Keratinocyte (primary cell): Measurements from ENCODE around the gene THOP1. TPM values are rescaled to one million over a fixed set of nuclear protein-coding genes. Genes with fewer than 3 reads are reported as not detected.

Experiments used
- DNase-seq: peaks from one replicate; pipeline ENCODE4 v3.0.0-alpha.2; 2011; ENCODE audit warnings: low read depth, missing footprints, low spot score
- FAIRE-seq: peaks from 2 replicates; lab custom pipeline; 2011; peaks lifted over from hg19 to GRCh38; lab: Jason Lieb, UNC
- H2AFZ ChIP-seq: 2 replicates; pipeline ENCODE4 v1.6.0; 2012; ENCODE audit warnings: low read length, control low read depth, inconsistent platforms; ENCODE audit not compliant: control insufficient read depth
- H3K27ac ChIP-seq: 2 replicates; pipeline ENCODE4 v1.5.1; 2011; ENCODE audit warnings: low read length; ENCODE audit not compliant: control insufficient read depth, insufficient read depth
- H3K27me3 ChIP-seq: 3 replicates; pipeline ENCODE4 v1.6.0; 2011; ENCODE audit warnings: low read length; ENCODE audit not compliant: control insufficient read depth, insufficient read depth; ENCODE audit errors: extremely low read depth
- H3K36me3 ChIP-seq, 2 experiments: 2 replicates in 1 of 2; 3 replicates in 1 of 2; pipeline ENCODE4 v1.5.1; 2011; ENCODE audit warnings: low read length in 2 of 2, mild to moderate bottlenecking in 1 of 2; ENCODE audit not compliant: control insufficient read depth in 2 of 2, insufficient read depth in 2 of 2; ENCODE audit errors: extremely low read depth in 1 of 2
- H3K4me1 ChIP-seq: 3 replicates; pipeline ENCODE4 v1.5.1; 2011; ENCODE audit warnings: low read length; ENCODE audit not compliant: control insufficient read depth, insufficient read depth; ENCODE audit errors: extremely low read depth
- H3K4me2 ChIP-seq: 3 replicates; pipeline ENCODE4 v1.6.0; 2011; ENCODE audit warnings: low read depth, low read length; ENCODE audit not compliant: control insufficient read depth, insufficient read depth; ENCODE audit errors: extremely low read depth
- H3K4me3 ChIP-seq, 3 experiments: fragments of 200-600 bp in 1 of 3; sonication (generic) in 1 of 3; 2 replicates in 2 of 3; 3 replicates in 1 of 3; pipeline ENCODE4 v1.5.1; 2011 to 2016; ENCODE audit warnings: low read length in 3 of 3, mild to moderate bottlenecking in 3 of 3, control low read depth in 2 of 3, inconsistent platforms in 1 of 3, low read depth in 1 of 3, mixed read lengths in 1 of 3, mixed run types in 1 of 3, moderate library complexity in 1 of 3; ENCODE audit not compliant: control insufficient read depth in 2 of 3, insufficient read depth in 2 of 3; ENCODE audit errors: extremely low read depth in 1 of 3
- H3K79me2 ChIP-seq: 2 replicates; pipeline ENCODE4 v1.6.0; 2012; ENCODE audit warnings: low read length; ENCODE audit not compliant: control insufficient read depth, insufficient read depth
- H3K9ac ChIP-seq: 3 replicates; pipeline ENCODE4 v1.6.0; 2011; ENCODE audit warnings: low read length; ENCODE audit not compliant: control insufficient read depth, insufficient read depth; ENCODE audit errors: extremely low read depth
- H3K9me1 ChIP-seq: 3 replicates; pipeline ENCODE4 v1.6.0; 2011; ENCODE audit warnings: low read length; ENCODE audit not compliant: control insufficient read depth, insufficient read depth; ENCODE audit errors: extremely low read depth
- H3K9me3 ChIP-seq: 2 replicates; pipeline ENCODE4 v1.5.1; 2012; ENCODE audit warnings: low read depth, low read length; ENCODE audit not compliant: control insufficient read depth
- H4K20me1 ChIP-seq: 3 replicates; pipeline ENCODE4 v1.6.0; 2011; ENCODE audit warnings: low read length; ENCODE audit not compliant: control insufficient read depth, insufficient read depth; ENCODE audit errors: extremely low read depth
- EZH2 ChIP-seq: IDR thresholded peaks from one replicate; pipeline ENCODE4 v1.6.1; 2012; ENCODE audit warnings: inconsistent platforms, mild to moderate bottlenecking, low read length, moderate library complexity
- dilution Hi-C: fragments of 300-500 bp; cut with MboI; formaldehyde crosslinking; loops from one replicate; pipeline ENCODE4 v1.7.0; 2020; ENCODE audit warnings: low sequenced_read_pairs; ENCODE audit not compliant: extremely low pct_ligation_motif_present
- polyA plus RNA-seq, 5 experiments: library from polyadenylated mRNA; depleted of rRNA in 3 of 5; stranded (reverse) in 3 of 5; stranded (forward) in 1 of 5; unstranded in 1 of 5; fragments of >200 nt; gene quantifications; 1 replicate in 1 of 5; 2 replicates in 3 of 5; 3 replicates in 1 of 5; pipeline versions ENCODE4 v1.2.1 to v1.2.3, GENCODE V29; 2011 to 2012; ENCODE audit warnings: missing spikeins in 2 of 5, low read depth in 1 of 5, low replicate concordance in 1 of 5
- TF ChIP-seq, protein P1 (sequence below), 3 experiments: IDR thresholded peaks in 1 of 3; conservative IDR thresholded peaks in 1 of 3; optimal IDR thresholded peaks in 1 of 3; 2 replicates in 2 of 3; 3 replicates in 1 of 3; pipeline versions ENCODE3 to v1.5.1; 2011; ENCODE audit warnings: low read length in 3 of 3, mild to moderate bottlenecking in 3 of 3, moderate library complexity in 2 of 3, control low read depth in 1 of 3, inconsistent platforms in 1 of 3; ENCODE audit not compliant: insufficient read depth in 2 of 3; ENCODE audit errors: extremely low read depth in 1 of 3

THOP1 gene
- polyA plus RNA-seq, 1 donor (not counting 4 experiments of a cell fraction or from before 2014, with no cell fraction given), result 69.9 TPM

GRCh38 chr19:2814426-2814825, 29.1 kb downstream of the THOP1 start:
- no peaks in the 10 kb centered on the region for H3K27me3 ChIP-seq
- no peaks in the 10 kb centered on the region for H3K9me1 ChIP-seq
- DNase-seq (no peak), FAIRE-seq (no peak)
- H4K20me1 ChIP-seq, result no peaks in the 10 kb centered on the region
- H3K4me3 ChIP-seq, result no peak overlapping the region
- no peaks in the 10 kb centered on the region for H3K4me1 ChIP-seq
- dilution Hi-C loops, result no loop called here
- peaks cover 13 to 20% of the 10 kb centered on the region in 2 experiments for H3K36me3 ChIP-seq
- no peak overlapping the region for H2AFZ ChIP-seq
- no peaks in the 10 kb centered on the region for H3K79me2 ChIP-seq
- no peak overlapping the region for H3K9ac ChIP-seq
- H3K9me3 ChIP-seq, result no peaks in the 10 kb centered on the region
- no peak overlapping the region for H3K4me2 ChIP-seq
- no peak overlapping the region for H3K27ac ChIP-seq
- TF ChIP-seq EZH2, result no peak

GRCh38 chr19:2815191-2815614, 29.9 kb downstream of the THOP1 start:
- DNase-seq (no peak), FAIRE-seq (no peak)
- no peaks in the 10 kb centered on the region for H3K9me1 ChIP-seq
- H4K20me1 ChIP-seq, result no peaks in the 10 kb centered on the region
- H3K9me3 ChIP-seq, result no peaks in the 10 kb centered on the region
- no peak overlapping the region for H3K27ac ChIP-seq
- no peaks in the 10 kb centered on the region for H3K27me3 ChIP-seq
- H3K4me3 ChIP-seq, result no peak overlapping the region
- H3K79me2 ChIP-seq, result peaks cover 1% of the 10 kb centered on the region
- no peak overlapping the region for H2AFZ ChIP-seq
- peaks cover under 1% of the 10 kb centered on the region for H3K4me1 ChIP-seq
- no peak overlapping the region for H3K4me2 ChIP-seq
- peaks cover 10 to 15% of the 10 kb centered on the region in 2 experiments for H3K36me3 ChIP-seq
- no peak for TF ChIP-seq EZH2
- TF ChIP-seq, protein P1, sequence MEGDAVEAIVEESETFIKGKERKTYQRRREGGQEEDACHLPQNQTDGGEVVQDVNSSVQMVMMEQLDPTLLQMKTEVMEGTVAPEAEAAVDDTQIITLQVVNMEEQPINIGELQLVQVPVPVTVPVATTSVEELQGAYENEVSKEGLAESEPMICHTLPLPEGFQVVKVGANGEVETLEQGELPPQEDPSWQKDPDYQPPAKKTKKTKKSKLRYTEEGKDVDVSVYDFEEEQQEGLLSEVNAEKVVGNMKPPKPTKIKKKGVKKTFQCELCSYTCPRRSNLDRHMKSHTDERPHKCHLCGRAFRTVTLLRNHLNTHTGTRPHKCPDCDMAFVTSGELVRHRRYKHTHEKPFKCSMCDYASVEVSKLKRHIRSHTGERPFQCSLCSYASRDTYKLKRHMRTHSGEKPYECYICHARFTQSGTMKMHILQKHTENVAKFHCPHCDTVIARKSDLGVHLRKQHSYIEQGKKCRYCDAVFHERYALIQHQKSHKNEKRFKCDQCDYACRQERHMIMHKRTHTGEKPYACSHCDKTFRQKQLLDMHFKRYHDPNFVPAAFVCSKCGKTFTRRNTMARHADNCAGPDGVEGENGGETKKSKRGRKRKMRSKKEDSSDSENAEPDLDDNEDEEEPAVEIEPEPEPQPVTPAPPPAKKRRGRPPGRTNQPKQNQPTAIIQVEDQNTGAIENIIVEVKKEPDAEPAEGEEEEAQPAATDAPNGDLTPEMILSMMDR (optimal IDR thresholded peaks at IDR 0.05 in 1 of 3, IDR thresholded peaks at IDR 0.05 in 1 of 3, conservative IDR thresholded peaks at IDR 0.05 in 1 of 3; ENCODE audit: extremely low read depth in 1 of 3, insufficient read depth in 2 of 3, low read length in 3 of 3), result no peak
- H3K9ac ChIP-seq, result no peak overlapping the region
- dilution Hi-C loops, result no loop called here

DNA sequence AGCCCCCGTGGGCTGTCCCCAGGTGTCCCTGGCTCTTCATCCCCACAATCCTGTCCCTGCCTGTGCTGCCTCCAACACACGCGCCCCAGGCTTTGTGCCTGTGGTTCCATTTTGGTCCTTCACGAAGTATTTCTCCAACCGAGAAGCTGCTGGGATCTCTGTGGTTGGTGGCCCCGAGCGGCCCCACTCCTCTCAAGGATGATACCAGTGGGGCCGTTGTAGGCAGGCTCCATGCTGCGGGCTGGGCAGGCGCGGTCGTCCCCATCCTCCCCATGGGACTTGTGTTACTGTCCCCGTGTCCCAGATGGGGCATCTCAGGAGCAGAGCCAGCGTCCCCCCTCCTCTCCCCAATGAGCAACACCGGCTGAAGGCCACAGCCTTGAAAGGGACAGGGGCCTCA, 30.6 kb downstream of the THOP1 start:
- peaks cover 7% of the 10 kb centered on the region for H3K4me1 ChIP-seq
- TF ChIP-seq, protein P1 (optimal IDR thresholded peaks at IDR 0.05 in 1 of 3, IDR thresholded peaks at IDR 0.05 in 1 of 3, conservative IDR thresholded peaks at IDR 0.05 in 1 of 3; ENCODE audit: extremely low read depth in 1 of 3, insufficient read depth in 2 of 3, low read length in 3 of 3), result no peak
- TF ChIP-seq EZH2, result no peak
- no peak overlapping the region for H2AFZ ChIP-seq
- no peaks in the 10 kb centered on the region for H4K20me1 ChIP-seq
- peaks cover 9 to 10% of the 10 kb centered on the region in 2 experiments for H3K36me3 ChIP-seq
- H3K9me1 ChIP-seq, result no peaks in the 10 kb centered on the region
- H3K27me3 ChIP-seq, result no peaks in the 10 kb centered on the region
- no peak overlapping the region for H3K4me2 ChIP-seq
- dilution Hi-C loops, result no loop called here
- H3K4me3 ChIP-seq, result no peak overlapping the region
- H3K27ac ChIP-seq, result no peak overlapping the region
- no peak overlapping the region for H3K9ac ChIP-seq
- peaks cover 4% of the 10 kb centered on the region for H3K79me2 ChIP-seq
- no peak for FAIRE-seq
- DNase-seq, result no peak
- H3K9me3 ChIP-seq, result no peaks in the 10 kb centered on the region
